BLaER1 treated with 17β-estradiol and CSF1 and Interleukin-3, amounts not matched to agents 10 nM and 100 nM (cell line): ENCODE measurements around the gene GGACT.

Experiments
- H3K27ac ChIP-seq, 11 experiments: shearing (Covaris generic); formaldehyde crosslinking; 2 replicates each; pipeline ENCODE4 v1.8.1; 2022
- H3K27me3 ChIP-seq, 11 experiments: shearing (Covaris generic); formaldehyde crosslinking; 2 replicates each; pipeline ENCODE4 v1.8.1; 2022
- H3K36me3 ChIP-seq, 11 experiments: shearing (Covaris generic); formaldehyde crosslinking; 2 replicates each; pipeline ENCODE4 v1.8.1; 2022
- H3K4me1 ChIP-seq, 10 experiments: shearing (Covaris generic); formaldehyde crosslinking; 2 replicates each; pipeline ENCODE4 v1.8.1; 2022
- H3K4me2 ChIP-seq, 11 experiments: shearing (Covaris generic); formaldehyde crosslinking; 2 replicates each; pipeline ENCODE4 v1.8.1; 2022
- H3K4me3 ChIP-seq, 10 experiments: shearing (Covaris generic); formaldehyde crosslinking; 2 replicates each; pipeline ENCODE4 v1.8.1; 2022
- H3K9ac ChIP-seq, 11 experiments: shearing (Covaris generic); formaldehyde crosslinking; 2 replicates each; pipeline ENCODE4 v1.8.1; 2022
- H3K9me3 ChIP-seq, 11 experiments: shearing (Covaris generic); formaldehyde crosslinking; replicated peaks in 1 of 11; 2 replicates each; pipeline ENCODE4 v1.8.1; 2022
- H4K20me1 ChIP-seq, 11 experiments: shearing (Covaris generic); formaldehyde crosslinking; 2 replicates each; pipeline ENCODE4 v1.8.1; 2022
- Cebpa-rat ChIP-seq, 11 experiments: shearing (Covaris generic); IDR thresholded peaks; 2 replicates each; pipeline ENCODE4 v1.8.1; 2022

GGACT gene

DNA sequence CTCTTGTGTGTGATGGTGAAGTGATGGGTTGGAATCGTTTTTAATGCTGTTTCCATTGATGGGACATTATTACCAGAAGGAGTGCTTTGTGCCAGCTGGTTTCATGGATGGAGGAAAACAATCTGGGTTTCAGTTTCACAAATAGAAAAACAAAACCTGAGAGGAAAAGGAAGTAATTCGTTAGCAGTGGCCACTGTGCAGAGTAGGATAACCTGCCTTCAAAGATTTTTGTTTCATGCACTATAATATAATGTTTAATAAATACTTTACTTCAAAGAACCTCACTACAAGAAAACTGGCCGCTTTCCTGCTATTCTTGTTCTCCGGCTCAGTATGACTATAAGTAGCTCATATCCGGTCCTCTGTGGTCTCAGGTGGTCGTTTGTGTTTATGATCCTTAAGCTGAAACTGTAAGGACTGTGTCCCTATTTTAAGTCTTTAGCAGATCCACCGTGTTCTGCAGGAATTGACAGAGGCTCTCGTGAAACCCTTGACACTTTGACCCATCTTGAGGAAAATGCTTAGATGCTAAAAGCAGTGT is 104.7 kb downstream of the GGACT start:
- no peak for TF ChIP-seq Cebpa-rat (IDR thresholded peaks at IDR 0.05)
- Histone ChIP-seq H3K36me3 (no peaks in the 10 kb centered on the region), H3K27me3 (no peaks in the 10 kb centered on the region), H4K20me1 (no peaks in the 10 kb centered on the region), H3K4me2 (peak overlapping the region; percentile 41 to 89 (median 71)), H3K9me3 (0 out of 22 replicates have a peak, but pooled peaks cover 0 to 5% (median 0%) of the 10 kb centered on the region in 11 experiments), H3K4me3 (peak overlapping the region in 2 of 10 experiments; percentile 11 to 31; a peak in 2 of 20 replicates), H3K9ac (peak overlapping the region in 1 of 11 experiments; percentile 11; a peak in 1 of 22 replicates), H3K27ac (peak overlapping the region in 4 of 11 experiments; percentile 14 to 39 (median 19); a peak in 6 of 22 replicates), H3K4me1 (peaks cover 27 to 54% (median 43%) of the 10 kb centered on the region in 10 experiments)

DNA sequence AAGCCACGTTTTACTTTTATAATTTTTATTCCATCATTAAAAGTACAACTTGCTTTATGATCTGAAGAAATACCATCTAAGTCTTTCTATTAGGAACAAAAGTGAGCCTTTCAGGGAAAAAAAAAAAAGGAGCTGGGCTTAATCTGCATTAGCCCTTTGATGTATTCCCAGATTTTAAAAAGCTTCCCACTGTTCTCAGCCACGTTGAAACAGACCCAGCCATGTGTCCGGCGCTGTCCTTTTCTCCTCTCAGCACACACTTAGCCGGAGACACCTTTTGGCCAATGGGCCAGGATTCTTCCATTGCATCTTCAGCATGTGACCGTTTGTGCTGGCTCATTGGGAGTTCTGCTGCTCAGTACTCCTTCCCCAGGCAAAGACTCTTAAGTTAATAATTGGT is 105.5 kb downstream of the GGACT start:
- H3K4me1 ChIP-seq = peaks cover 27 to 54% (median 43%) of the 10 kb centered on the region in 10 experiments
- H3K9me3 ChIP-seq = 0 out of 22 replicates have a peak, but pooled peaks cover 0 to 5% (median 0%) of the 10 kb centered on the region in 11 experiments
- H3K9ac ChIP-seq = no peak overlapping the region

DNA sequence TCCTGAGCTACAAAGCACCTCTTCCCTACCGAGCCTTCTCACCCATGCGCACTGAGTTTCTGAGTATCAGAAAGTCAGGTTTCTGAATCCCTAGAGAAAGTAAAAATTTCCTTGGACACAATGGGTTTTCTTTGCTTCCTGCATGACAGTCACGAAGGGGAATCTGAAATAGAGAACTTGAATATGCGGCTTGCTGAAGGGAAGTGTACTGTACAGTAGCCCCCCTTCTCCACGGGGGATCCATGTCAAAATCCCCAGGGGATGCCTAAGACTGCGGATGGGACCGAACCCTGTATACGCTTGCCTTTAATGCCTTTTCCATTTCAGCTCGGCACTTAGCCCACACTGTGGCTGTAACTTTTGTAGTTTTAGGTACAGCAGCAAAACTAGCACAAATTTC is 107.9 kb downstream of the GGACT start:
- H3K4me3 ChIP-seq = no peak overlapping the region
- no peaks in the 10 kb centered on the region for H3K36me3 ChIP-seq
- TF ChIP-seq Cebpa-rat (IDR thresholded peaks at IDR 0.05) = no peak
- H4K20me1 ChIP-seq = no peaks in the 10 kb centered on the region
- H3K27ac ChIP-seq = 0 out of 22 replicates have a peak overlapping the region, but pooled peaks of 1 of the 11 experiments have one; percentile 16
- no peaks in the 10 kb centered on the region for H3K27me3 ChIP-seq
- H3K4me1 ChIP-seq = peaks cover 27 to 54% (median 43%) of the 10 kb centered on the region in 10 experiments
- H3K9me3 ChIP-seq = 0 out of 22 replicates have a peak, but pooled peaks cover 0 to under 1% (median 0%) of the 10 kb centered on the region in 11 experiments
- H3K9ac ChIP-seq = no peak overlapping the region
- H3K4me2 ChIP-seq = peak overlapping the region; percentile 55 to 76 (median 65)

More for the DNA sequence above, 105.5 kb downstream of the GGACT start:
- H4K20me1 ChIP-seq = no peaks in the 10 kb centered on the region
- H3K4me2 ChIP-seq = peak overlapping the region; percentile 41 to 89 (median 71); a peak in 21 of 22 replicates
- peak overlapping the region in 1 of 10 experiments; percentile 31; a peak in 1 of 20 replicates for H3K4me3 ChIP-seq
- H3K27me3 ChIP-seq = no peaks in the 10 kb centered on the region
- peak overlapping the region in 4 of 11 experiments; percentile 14 to 39 (median 24); a peak in 7 of 22 replicates for H3K27ac ChIP-seq
- no peak for TF ChIP-seq Cebpa-rat (IDR thresholded peaks at IDR 0.05)
- no peaks in the 10 kb centered on the region for H3K36me3 ChIP-seq
